NCI-H2081 treated with DMSO at 0.1 percent for 48 hours (cell line): ENCODE measurements around the gene FAM228A.
"Not testable (repeated sequence)": the region's sequence is repeated elsewhere in the genome, so short reads cannot be mapped to it uniquely, and the experiment has no call there.

Source experiments
- DNase-seq: peaks from one replicate; lab custom pipeline; 2025; lab: John Stamatoyannopoulos, UW

FAM228A gene

GRCh38 chr2:24191156-24191555 is 16.3 kb downstream of the FAM228A start:
- DNase-seq = no peak

- no peak for DNase-seq
Observed at GRCh38 chr2:24191848-24192247, 17.0 kb downstream of the FAM228A start.

GRCh38 chr2:24197213-24197612 is 22.4 kb downstream of the FAM228A start:
- not testable (repeated sequence) for DNase-seq

- no peak for DNase-seq
Observed at GRCh38 chr2:24199968-24200590, 25.2 kb downstream of the FAM228A start.

GRCh38 chr2:24200799-24201198 is 25.9 kb downstream of the FAM228A start:
- no peak for DNase-seq

GRCh38 chr2:24203029-24203786 is 28.4 kb downstream of the FAM228A start:
- no peak for DNase-seq

GRCh38 chr2:24203787-24204150 is 28.9 kb downstream of the FAM228A start:
- DNase-seq = no peak

GRCh38 chr2:24204505-24204904 is 29.7 kb downstream of the FAM228A start:
- no peak for DNase-seq

GRCh38 chr2:24205131-24205530 is 30.3 kb downstream of the FAM228A start:
- DNase-seq = no peak

- no peak for DNase-seq
Observed at GRCh38 chr2:24206242-24206641, 31.4 kb downstream of the FAM228A start.

- DNase-seq = no peak
Observed at GRCh38 chr2:24206714-24207113, 31.9 kb downstream of the FAM228A start.

- no peak for DNase-seq
Observed at GRCh38 chr2:24207359-24207758, 32.5 kb downstream of the FAM228A start.

- no peak for DNase-seq
Observed at GRCh38 chr2:24208490-24208889, 33.6 kb downstream of the FAM228A start.

- peak; percentile 16 for DNase-seq
Observed at GRCh38 chr2:24209389-24210105, 34.7 kb downstream of the FAM228A start.

GRCh38 chr2:24210106-24210455 is 35.2 kb downstream of the FAM228A start:
- no peak for DNase-seq

- no peak for DNase-seq
Observed at GRCh38 chr2:24210723-24211122, 35.9 kb downstream of the FAM228A start.

GRCh38 chr2:24211408-24211807 is 36.6 kb downstream of the FAM228A start:
- no peak for DNase-seq

GRCh38 chr2:24214880-24215279 is 40.0 kb downstream of the FAM228A start:
- DNase-seq = no peak

GRCh38 chr2:24220554-24221291 is 45.9 kb downstream of the FAM228A start:
- no peak for DNase-seq

- DNase-seq = no peak
Observed at GRCh38 chr2:24221343-24222050, 46.6 kb downstream of the FAM228A start.

- no peak for DNase-seq
Observed at GRCh38 chr2:24222946-24223345, 48.1 kb downstream of the FAM228A start.
